Keratinocyte (primary cell): ENCODE data around the gene TCTN2. TPM values are rescaled to one million over a fixed set of nuclear protein-coding genes. Genes with fewer than 3 reads are reported as not detected.

Experiments used
- DNase-seq: peaks from one replicate; pipeline ENCODE4 v3.0.0-alpha.2; 2011; ENCODE audit warnings: low read depth, missing footprints, low spot score
- FAIRE-seq: peaks from 2 replicates; lab custom pipeline; 2011; peaks lifted over from hg19 to GRCh38; lab: Jason Lieb, UNC
- H2AFZ ChIP-seq: 2 replicates; pipeline ENCODE4 v1.6.0; 2012; ENCODE audit warnings: low read length, control low read depth, inconsistent platforms; ENCODE audit not compliant: control insufficient read depth
- H3K27ac ChIP-seq: 2 replicates; pipeline ENCODE4 v1.5.1; 2011; ENCODE audit warnings: low read length; ENCODE audit not compliant: control insufficient read depth, insufficient read depth
- H3K27me3 ChIP-seq: 3 replicates; pipeline ENCODE4 v1.6.0; 2011; ENCODE audit warnings: low read length; ENCODE audit not compliant: control insufficient read depth, insufficient read depth; ENCODE audit errors: extremely low read depth
- H3K36me3 ChIP-seq, 2 experiments: 2 replicates in 1 of 2; 3 replicates in 1 of 2; pipeline ENCODE4 v1.5.1; 2011; ENCODE audit warnings: low read length in 2 of 2, mild to moderate bottlenecking in 1 of 2; ENCODE audit not compliant: control insufficient read depth in 2 of 2, insufficient read depth in 2 of 2; ENCODE audit errors: extremely low read depth in 1 of 2
- H3K4me1 ChIP-seq: 3 replicates; pipeline ENCODE4 v1.5.1; 2011; ENCODE audit warnings: low read length; ENCODE audit not compliant: control insufficient read depth, insufficient read depth; ENCODE audit errors: extremely low read depth
- H3K4me2 ChIP-seq: 3 replicates; pipeline ENCODE4 v1.6.0; 2011; ENCODE audit warnings: low read depth, low read length; ENCODE audit not compliant: control insufficient read depth, insufficient read depth; ENCODE audit errors: extremely low read depth
- H3K4me3 ChIP-seq, 3 experiments: fragments of 200-600 bp in 1 of 3; sonication (generic) in 1 of 3; 2 replicates in 2 of 3; 3 replicates in 1 of 3; pipeline ENCODE4 v1.5.1; 2011 to 2016; ENCODE audit warnings: low read length in 3 of 3, mild to moderate bottlenecking in 3 of 3, control low read depth in 2 of 3, inconsistent platforms in 1 of 3, low read depth in 1 of 3, mixed read lengths in 1 of 3, mixed run types in 1 of 3, moderate library complexity in 1 of 3; ENCODE audit not compliant: control insufficient read depth in 2 of 3, insufficient read depth in 2 of 3; ENCODE audit errors: extremely low read depth in 1 of 3
- H3K79me2 ChIP-seq: 2 replicates; pipeline ENCODE4 v1.6.0; 2012; ENCODE audit warnings: low read length; ENCODE audit not compliant: control insufficient read depth, insufficient read depth
- H3K9ac ChIP-seq: 3 replicates; pipeline ENCODE4 v1.6.0; 2011; ENCODE audit warnings: low read length; ENCODE audit not compliant: control insufficient read depth, insufficient read depth; ENCODE audit errors: extremely low read depth
- H3K9me1 ChIP-seq: 3 replicates; pipeline ENCODE4 v1.6.0; 2011; ENCODE audit warnings: low read length; ENCODE audit not compliant: control insufficient read depth, insufficient read depth; ENCODE audit errors: extremely low read depth
- H3K9me3 ChIP-seq: 2 replicates; pipeline ENCODE4 v1.5.1; 2012; ENCODE audit warnings: low read depth, low read length; ENCODE audit not compliant: control insufficient read depth
- H4K20me1 ChIP-seq: 3 replicates; pipeline ENCODE4 v1.6.0; 2011; ENCODE audit warnings: low read length; ENCODE audit not compliant: control insufficient read depth, insufficient read depth; ENCODE audit errors: extremely low read depth
- CTCF ChIP-seq, 3 experiments: IDR thresholded peaks in 1 of 3; conservative IDR thresholded peaks in 1 of 3; optimal IDR thresholded peaks in 1 of 3; 2 replicates in 2 of 3; 3 replicates in 1 of 3; pipeline versions ENCODE3 to v1.5.1; 2011; ENCODE audit warnings: low read length in 3 of 3, mild to moderate bottlenecking in 3 of 3, moderate library complexity in 2 of 3, control low read depth in 1 of 3, inconsistent platforms in 1 of 3; ENCODE audit not compliant: insufficient read depth in 2 of 3; ENCODE audit errors: extremely low read depth in 1 of 3
- EZH2 ChIP-seq: IDR thresholded peaks from one replicate; pipeline ENCODE4 v1.6.1; 2012; ENCODE audit warnings: inconsistent platforms, mild to moderate bottlenecking, low read length, moderate library complexity
- dilution Hi-C: fragments of 300-500 bp; cut with MboI; formaldehyde crosslinking; loops from one replicate; pipeline ENCODE4 v1.7.0; 2020; ENCODE audit warnings: low sequenced_read_pairs; ENCODE audit not compliant: extremely low pct_ligation_motif_present
- polyA plus RNA-seq, 5 experiments: library from polyadenylated mRNA; depleted of rRNA in 3 of 5; stranded (reverse) in 3 of 5; stranded (forward) in 1 of 5; unstranded in 1 of 5; fragments of >200 nt; gene quantifications; 1 replicate in 1 of 5; 2 replicates in 3 of 5; 3 replicates in 1 of 5; pipeline versions ENCODE4 v1.2.1 to v1.2.3, GENCODE V29; 2011 to 2012; ENCODE audit warnings: missing spikeins in 2 of 5, low read depth in 1 of 5, low replicate concordance in 1 of 5

TCTN2 gene
- polyA plus RNA-seq, 1 donor (not counting 4 experiments of a cell fraction or from before 2014, with no cell fraction given), result 3.2 TPM

- TF ChIP-seq CTCF (optimal IDR thresholded peaks at IDR 0.05 in 1 of 3, IDR thresholded peaks at IDR 0.05 in 1 of 3, conservative IDR thresholded peaks at IDR 0.05 in 1 of 3; ENCODE audit: extremely low read depth in 1 of 3, insufficient read depth in 2 of 3, low read length in 3 of 3) (no peak), EZH2 (no peak)
These were observed 71.1 kb downstream of the TCTN2 start for GRCh38 chr12:123741937-123742572.

GRCh38 chr12:123743002-123743401 is 72.1 kb downstream of the TCTN2 start:
- Histone ChIP-seq H3K4me2 (no peak overlapping the region), H3K9ac (no peak overlapping the region), H3K9me1 (no peaks in the 10 kb centered on the region), H3K4me1 (no peaks in the 10 kb centered on the region), H3K9me3 (no peaks in the 10 kb centered on the region), H2AFZ (no peak overlapping the region), H3K36me3 (peaks cover 13 to 21% of the 10 kb centered on the region in 2 experiments), H4K20me1 (no peaks in the 10 kb centered on the region), H3K27me3 (no peaks in the 10 kb centered on the region), H3K79me2 (no peaks in the 10 kb centered on the region), H3K4me3 (no peak overlapping the region), H3K27ac (no peak overlapping the region)
- no peak for TF ChIP-seq EZH2
- no peak for TF ChIP-seq CTCF (optimal IDR thresholded peaks at IDR 0.05 in 1 of 3, IDR thresholded peaks at IDR 0.05 in 1 of 3, conservative IDR thresholded peaks at IDR 0.05 in 1 of 3; ENCODE audit: extremely low read depth in 1 of 3, insufficient read depth in 2 of 3, low read length in 3 of 3)
- DNase-seq (no peak), FAIRE-seq (no peak)
- dilution Hi-C loops, result no loop called here

More at GRCh38 chr12:123741937-123742572, 71.1 kb downstream of the TCTN2 start:
- no peaks in the 10 kb centered on the region for H3K4me1 ChIP-seq
- no peaks in the 10 kb centered on the region for H3K79me2 ChIP-seq
- H3K4me3 ChIP-seq, result no peak overlapping the region
- peaks cover 13 to 20% of the 10 kb centered on the region in 2 experiments for H3K36me3 ChIP-seq
- no peak for DNase-seq
- no peak overlapping the region for H3K27ac ChIP-seq
- dilution Hi-C loops, result no loop called here
- H2AFZ ChIP-seq, result no peak overlapping the region
- H3K9me3 ChIP-seq, result no peaks in the 10 kb centered on the region
- no peaks in the 10 kb centered on the region for H3K9me1 ChIP-seq
- no peak overlapping the region for H3K9ac ChIP-seq
- no peaks in the 10 kb centered on the region for H4K20me1 ChIP-seq
- H3K4me2 ChIP-seq, result no peak overlapping the region
- FAIRE-seq, result no peak
- no peaks in the 10 kb centered on the region for H3K27me3 ChIP-seq
